Epithelial cell of prostate (primary cell): ENCODE results near the gene HOXB1.

ENCODE experiments used
- DNase-seq: peaks from one replicate; pipeline ENCODE4 v3.0.0-alpha.2; 2011; ENCODE audit warnings: low read depth, low spot score
- H3K27ac ChIP-seq: fragments of 450-650 bp; 2 replicates; pipeline ENCODE4 v1.5.1; 2017; ENCODE audit warnings: mild to moderate bottlenecking

Gene HOXB1

DNA sequence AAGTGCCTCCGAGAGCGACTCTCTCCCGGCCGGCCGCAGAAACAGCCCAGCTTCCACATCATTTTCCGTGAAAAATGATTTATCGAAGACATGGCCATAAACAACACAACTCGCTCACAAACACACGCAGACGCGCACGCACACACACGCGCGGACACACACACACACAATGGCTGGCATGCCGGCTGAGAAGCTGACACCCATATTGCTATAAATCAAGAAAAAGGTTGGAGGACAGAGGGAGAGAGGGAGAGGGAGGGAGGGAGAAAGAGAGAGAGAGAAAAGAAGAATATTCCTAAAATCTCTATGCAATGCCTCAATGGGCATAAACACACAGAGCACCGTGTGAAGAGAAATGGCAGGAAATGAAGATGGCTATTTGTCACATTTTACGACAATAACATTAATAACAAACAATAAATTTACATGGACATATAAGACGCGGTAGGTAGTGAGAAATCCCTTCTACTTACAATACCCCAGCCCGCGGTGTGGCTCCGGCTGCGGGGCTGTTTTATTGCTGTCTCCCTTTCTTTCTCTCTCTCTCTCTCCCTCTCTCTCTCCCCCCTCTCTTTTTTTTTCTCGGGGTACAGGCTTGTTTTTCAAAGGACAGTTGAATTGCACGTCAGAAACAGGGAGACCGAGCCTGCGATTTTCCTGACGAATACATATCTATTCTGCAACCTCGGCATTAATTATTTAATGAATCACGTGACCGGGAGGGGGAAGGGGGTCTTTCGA is 37.9 kb upstream of the HOXB1 start:
- DNase-seq = no peak
- H3K27ac ChIP-seq = no peak overlapping the region

DNA sequence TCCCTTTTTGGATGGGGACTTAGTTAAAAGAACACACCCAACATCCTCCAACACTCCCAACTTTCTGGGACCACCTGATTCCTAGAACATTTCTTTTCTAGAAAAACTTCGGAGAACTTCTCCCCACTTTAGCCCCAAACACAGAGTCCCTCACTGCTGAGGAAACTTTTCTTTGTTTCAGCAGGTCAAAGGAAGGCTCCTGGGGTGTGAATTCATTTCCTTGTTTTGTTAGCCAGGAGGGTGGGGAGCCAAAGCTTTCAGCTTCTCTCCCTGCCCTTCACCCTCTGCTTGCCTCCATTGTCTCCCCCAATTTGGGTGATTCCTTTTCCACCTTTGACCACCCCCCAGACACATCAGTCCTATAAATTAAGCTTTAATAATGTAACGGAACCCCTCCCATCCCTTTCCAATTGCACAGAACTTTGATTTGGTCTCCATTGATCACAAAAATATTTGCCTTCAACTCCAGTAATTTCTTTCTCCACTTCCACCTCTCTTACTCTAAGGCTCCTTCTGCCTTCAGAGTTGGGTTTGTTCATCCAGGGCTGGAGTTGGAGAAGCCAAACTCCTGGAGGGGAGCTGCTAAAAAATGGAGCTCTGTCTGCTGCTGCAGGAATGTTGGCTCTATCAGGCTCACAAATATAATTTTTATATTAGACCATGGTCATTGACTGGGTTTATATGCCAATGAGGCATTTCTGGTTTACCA is 37.0 kb upstream of the HOXB1 start:
- DNase-seq = no peak
- H3K27ac ChIP-seq = no peak overlapping the region

DNA sequence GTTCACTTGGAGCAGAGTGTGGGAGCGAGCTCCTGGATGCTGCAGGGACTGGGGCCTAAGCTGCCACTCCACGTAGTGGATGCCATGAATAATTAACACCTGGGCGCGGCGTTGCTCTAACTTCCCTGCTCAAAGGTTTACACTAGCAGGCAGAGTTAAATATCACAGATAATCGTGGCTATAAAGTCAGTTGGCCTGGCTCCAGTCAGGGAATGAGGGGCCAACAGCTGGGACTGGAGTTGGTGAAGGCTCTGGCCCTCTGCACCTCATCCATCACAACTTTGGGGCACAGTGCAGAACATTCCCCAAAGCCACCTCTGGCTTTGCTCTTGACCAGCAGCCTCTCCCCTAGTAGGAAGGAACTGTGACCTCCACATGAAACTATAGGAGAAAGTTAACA is 36.4 kb upstream of the HOXB1 start:
- no peak overlapping the region for H3K27ac ChIP-seq
- no peak for DNase-seq

DNA sequence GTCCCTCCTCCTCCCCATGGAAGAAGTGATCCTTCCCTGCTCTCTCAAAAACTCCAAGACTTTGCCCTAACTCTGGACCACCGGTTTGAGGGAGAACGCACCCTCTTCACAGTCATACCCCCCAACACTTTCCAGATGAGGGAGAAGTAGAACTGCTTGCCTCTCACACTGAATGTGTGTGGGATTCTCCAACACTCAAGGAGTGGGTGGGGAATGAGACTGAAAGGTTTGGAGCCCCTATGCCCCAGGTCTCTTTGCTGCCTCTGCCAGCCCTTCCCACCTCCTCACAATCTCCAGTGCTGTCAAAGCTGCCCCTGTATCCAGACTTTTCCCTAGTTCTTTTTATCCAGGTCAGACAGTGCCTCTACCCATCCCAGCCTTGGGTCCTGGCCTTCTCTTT is 35.9 kb upstream of the HOXB1 start:
- no peak overlapping the region for H3K27ac ChIP-seq

DNA sequence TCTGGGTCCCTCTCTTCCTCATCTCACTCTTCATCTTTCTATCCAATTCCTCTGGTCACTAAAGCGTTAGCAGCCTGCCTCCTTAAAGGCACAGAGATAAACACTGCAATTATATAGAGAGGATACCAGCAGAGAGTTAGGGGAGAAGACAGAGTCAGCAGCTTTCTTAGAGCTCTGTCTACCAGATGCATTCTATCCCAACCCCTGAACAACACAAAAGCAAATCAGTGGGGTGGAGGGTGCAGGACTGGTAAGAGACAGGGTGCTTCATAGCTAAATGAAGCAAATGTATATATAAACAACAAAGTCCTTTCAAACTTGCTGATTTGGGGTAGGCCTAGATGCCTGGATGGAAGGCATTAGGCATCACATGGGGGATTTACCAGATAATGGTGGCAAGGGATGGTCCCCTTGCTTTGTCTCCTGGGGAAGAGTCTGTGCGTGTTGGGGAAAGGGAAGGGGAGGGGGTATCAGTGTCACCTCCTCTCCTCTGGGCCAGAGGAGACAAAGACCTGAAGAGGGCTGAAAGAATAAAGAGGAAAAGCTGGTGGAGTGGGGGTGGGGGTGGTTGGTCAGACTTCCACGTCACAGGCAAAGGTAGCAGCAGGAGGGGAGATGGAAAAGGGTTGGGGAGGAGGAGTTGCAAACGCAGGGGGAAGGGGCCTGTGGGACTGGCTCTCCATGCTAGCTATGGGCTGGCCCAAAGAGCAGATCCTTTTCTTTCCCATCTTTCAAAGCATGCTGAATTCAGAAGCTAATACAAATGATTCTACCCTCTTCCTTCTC is 35.3 kb upstream of the HOXB1 start:
- no peak overlapping the region for H3K27ac ChIP-seq
- no peak for DNase-seq

More for the DNA sequence above, 35.9 kb upstream of the HOXB1 start:
- DNase-seq = no peak

GRCh38 chr17:48565022-48565554 is 34.3 kb upstream of the HOXB1 start:
- no peak for DNase-seq
- H3K27ac ChIP-seq = no peak overlapping the region

DNA sequence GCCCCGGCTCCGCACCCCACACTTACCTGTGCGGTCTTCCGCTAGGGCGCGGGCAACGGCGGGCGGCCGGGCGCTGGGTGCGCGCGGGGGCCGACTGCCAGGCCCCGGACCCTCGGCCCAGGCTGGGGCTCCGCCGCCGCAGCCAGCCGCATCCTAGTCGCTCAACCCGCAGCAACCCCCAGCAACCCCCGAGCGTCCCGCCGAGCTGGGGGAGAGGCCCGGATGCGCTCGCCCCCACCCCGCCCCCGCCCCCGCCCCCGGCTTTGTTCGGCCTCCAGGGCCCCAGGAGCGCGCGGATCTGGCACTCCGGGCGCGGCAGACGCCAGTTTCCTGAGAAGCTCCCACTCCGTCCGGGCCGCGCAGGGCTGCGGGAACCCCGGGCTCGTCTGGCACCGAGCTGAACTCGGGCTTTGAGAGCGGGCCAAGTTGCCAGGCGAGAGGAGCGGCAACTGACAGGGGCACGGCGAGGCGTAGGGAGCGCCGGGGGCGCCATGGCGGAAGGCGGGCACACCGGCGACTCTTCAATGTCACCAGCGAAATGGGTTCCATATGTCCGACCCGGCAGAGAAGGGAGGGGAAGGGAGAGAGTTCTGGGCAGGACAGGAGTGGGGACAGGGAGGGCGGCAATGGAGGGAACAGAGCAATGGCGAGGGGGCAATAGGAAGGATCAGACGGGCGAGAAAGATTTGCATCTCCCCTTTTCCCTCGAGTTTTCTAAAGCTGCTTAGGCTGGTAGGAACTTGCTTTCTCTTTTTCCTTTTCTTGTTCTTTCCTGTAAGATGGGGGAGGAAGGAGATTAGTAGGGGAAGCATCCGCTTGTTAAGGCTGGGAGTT is 33.6 kb upstream of the HOXB1 start:
- DNase-seq = no peak
- no peak overlapping the region for H3K27ac ChIP-seq

- no peak for DNase-seq
- no peak overlapping the region for H3K27ac ChIP-seq
Observed at GRCh38 chr17:48563867-48564187, 33.0 kb upstream of the HOXB1 start.

DNA sequence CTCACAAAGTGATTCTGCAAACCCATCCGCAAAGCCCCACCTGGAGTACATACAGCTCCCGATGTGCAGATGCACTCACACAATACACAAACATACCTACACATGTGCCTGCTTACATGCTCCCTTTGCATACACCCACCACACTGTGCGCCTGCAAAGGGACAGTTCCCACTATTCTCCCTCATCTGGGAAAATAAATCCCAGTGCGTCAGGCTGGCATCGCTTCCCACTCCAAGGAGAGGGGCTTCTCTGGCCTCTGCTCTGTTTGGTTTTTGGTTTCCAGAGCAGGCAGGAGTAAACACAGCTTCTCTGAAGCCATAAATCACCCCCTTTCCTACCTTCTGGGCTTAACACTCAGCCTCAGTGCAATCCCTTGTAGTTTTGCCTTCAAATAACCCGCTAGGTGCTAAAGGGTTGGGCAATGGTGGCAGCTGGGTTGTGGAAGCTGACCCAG is 32.6 kb upstream of the HOXB1 start:
- no peak for DNase-seq
- H3K27ac ChIP-seq = no peak overlapping the region

DNA sequence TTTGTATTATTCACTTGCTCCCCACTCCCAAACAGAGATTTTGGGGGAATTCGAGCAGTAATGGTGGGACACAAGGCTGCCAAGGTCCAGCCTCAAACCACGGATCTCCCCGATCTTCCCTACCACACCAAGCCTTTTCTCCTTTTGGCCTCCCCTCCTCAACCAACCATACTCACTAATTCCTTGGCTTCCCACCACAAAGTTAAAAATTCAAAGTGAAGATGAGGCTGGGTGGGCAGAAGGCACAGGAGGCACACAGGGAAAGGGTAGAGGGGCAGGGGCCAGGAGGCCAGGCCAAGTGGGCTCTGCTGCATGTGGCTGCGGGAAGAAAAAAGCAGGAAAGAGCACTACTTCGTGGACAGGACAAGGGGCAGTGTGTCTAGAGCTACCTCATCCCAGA is 32.1 kb upstream of the HOXB1 start:
- DNase-seq = no peak
- no peak overlapping the region for H3K27ac ChIP-seq

- DNase-seq = no peak
- H3K27ac ChIP-seq = no peak overlapping the region
Observed at GRCh38 chr17:48561884-48562810, 31.3 kb upstream of the HOXB1 start.

DNA sequence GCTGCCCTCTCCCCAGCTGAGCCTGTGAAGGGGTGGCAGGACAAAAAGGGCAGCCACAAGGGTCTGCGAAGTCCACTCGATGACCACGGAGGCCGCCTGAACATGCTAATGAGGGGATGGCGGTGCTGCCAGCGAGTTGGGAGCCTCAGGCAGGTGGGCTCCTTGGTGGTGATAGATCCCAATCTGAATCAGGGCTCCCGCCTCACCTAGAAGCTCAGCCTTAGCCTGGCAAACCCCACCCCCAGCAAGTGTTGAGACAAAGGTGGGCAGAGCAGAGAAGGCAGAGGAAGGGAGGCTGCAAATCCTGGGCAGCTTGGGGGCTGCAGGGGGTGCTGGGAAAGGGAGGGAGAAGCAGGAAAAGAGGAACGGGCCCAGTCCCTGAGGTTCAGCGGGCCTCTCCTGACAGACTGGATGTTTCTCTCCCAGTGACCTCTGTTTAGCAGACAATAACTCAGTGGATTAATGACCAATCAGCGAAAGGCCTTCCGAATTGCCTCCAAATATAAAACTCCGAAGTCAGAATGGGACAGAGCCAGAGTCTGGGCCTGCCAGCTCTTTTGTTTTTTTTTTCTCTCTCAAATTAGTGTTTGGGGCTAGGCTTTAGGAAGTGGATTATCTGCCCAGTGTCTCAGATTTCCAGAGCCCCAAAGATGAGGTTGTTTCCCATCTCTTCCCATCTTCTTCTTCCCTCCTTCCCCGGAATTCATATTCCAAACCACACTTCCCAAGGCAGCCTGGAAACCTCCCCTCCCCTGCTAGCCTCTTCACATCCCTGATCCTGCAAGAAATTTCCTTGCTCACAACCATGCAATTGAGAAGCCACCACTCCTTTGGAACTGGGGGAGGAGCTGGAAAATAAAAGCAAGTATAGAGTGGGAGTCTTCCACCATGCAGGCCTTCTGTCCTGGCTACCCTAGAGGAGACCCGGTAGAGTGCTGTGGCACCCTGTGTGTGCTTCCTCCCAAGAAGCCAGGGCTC is 29.3 kb upstream of the HOXB1 start:
- DNase-seq = no peak
- no peak overlapping the region for H3K27ac ChIP-seq

DNA sequence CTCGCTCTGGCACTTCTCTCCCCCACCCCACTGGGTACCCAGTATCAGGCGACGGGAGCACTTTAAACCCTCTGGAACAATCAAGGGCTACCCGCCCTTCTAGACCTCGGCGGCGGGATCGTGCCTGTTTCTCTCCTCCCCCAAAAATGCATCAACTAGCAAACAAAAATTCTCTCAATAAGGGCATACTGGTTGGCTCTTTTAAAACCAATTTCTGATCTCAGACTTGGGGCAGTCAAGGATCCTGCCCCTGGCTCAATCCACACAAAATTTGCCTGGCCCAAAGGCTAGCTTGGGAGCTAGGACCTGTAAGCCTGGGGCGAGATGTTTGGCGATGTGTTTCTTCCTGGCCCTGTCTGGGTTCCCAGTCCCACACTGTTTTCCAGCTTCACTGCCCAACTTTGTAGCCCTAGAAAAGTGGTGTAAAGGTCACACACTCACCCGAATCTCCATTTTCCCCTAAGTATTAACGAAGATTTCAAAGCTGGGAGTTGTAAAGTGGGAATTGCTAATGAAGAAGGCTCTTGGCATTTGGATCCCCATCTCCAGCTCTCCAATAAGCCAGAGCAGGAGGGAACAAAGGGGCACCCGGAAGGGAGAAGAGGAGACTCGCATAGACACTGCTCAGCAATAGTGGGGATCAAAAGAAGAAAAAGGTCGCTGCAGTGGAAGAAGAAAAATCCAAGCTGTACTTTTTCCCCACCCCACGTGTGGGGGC is 28.5 kb upstream of the HOXB1 start:
- no peak overlapping the region for H3K27ac ChIP-seq
- no peak for DNase-seq

DNA sequence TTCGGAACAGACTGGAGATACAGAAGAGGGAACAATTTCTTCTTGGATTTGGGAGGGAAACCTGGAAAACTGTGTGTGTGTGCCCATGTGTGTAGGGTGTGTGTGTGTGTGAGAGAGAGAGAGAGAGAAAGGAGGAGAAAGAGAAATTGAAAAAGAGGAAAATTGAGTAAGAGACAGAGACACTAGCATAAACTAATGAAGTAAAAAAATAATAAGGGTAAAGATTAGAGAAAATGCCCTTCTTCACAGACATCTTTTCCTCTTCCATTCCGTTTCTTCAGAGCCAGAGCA is 28.0 kb upstream of the HOXB1 start:
- H3K27ac ChIP-seq = no peak overlapping the region
- no peak for DNase-seq

DNA sequence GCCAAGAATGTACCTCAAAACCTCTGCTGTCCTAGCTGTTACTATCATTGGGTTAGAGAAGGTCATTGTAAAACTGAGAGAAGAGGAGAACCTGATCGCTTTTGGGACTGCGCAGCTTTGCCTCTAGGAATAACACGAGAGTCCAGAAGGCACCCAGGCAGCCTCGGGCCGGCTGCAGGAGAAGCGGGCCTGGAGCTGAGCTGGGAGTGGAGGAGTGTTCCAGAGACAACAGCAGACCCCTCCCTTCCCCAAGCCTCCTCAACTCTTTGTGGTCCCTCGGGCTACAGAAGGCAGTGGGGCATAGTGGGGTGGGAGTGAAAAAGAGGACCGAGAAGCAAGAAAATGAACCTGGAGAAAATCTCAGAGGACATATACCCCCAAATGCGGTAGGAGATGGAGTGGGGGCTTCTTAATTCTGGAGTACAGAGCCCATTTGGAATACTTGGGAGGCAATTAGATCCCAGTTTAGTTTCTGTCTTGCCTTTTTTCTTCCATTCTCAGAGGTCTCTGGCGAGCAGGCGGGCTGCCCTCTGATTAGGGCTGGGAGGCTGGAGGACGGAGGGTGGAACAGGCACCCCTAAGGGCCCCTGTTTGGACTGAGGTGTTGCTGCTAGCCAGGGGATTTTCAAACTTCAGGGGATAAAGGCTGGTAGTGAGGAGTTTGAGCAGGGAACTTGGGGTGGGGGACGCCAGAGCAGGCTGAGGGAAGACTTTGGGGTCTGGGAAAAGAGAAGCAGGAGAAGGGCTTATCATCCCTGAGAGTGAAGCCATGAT is 27.4 kb upstream of the HOXB1 start:
- no peak for DNase-seq
- no peak overlapping the region for H3K27ac ChIP-seq

DNA sequence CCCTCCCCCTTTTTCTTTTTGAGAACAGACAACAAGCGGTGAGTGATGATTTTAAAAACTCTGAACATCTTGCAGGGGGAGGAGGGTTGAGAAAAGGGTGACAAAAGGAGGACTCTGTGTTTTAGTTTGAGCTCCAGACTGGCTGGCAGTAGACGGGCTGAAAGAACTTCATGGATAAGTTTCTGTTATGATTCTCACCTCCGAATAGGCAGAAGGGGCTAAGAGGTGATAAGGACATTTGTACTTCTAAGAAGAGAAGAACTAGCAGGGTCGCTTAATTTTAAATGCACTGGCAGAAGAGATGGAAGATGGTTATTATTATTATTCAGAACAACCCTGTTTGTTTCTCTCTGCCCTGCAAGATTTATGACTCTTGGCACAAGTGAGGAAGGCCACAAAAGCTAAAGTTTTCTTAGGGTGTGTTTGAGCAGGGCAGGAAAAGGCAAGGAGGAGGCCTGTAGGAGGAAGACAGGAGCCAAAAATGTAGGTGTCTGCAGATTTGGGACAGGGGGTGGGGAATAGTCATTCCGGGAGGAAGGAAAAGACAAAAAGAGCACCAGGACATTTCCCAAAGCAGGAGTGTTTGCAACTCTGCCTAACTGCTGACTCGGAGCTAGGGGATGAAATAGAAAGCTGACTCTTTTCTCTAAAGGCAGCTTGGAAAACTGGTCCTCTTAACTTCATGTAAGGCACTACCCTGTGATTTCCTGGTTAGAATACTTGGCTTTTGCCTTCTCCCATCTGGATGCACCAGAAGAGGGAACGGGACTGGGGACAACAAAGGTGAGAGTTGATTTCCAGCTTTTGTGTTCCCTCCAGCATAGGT is 26.0 kb upstream of the HOXB1 start:
- H3K27ac ChIP-seq = no peak overlapping the region
- no peak for DNase-seq
